H1 (cell line): ENCODE data around the gene LRRC27. TPM values are rescaled to one million over a fixed set of nuclear protein-coding genes. Genes with fewer than 3 reads are reported as not detected.
A peak's percentile ranks its signal among the peaks of the same experiment; 100 is the strongest.

Experiments used
- CTCF ChIA-PET: fragments of 300-600 bp; sonication (Branson Sonifier 250); formaldehyde crosslinking; loops from one replicate; lab custom pipeline; 2021; ENCODE audit not compliant: partially characterized antibody; lab: Charles Lee
- POLR2A ChIA-PET: fragments of 300-600 bp; sonication (Branson Sonifier 250); formaldehyde crosslinking; loops from one replicate; lab custom pipeline; 2021; ENCODE audit warnings: inconsistent platforms; ENCODE audit not compliant: partially characterized antibody; lab: Charles Lee
- DNase-seq, 2 experiments: peaks; one replicate each; pipeline versions ENCODE4 v3.0.0 to v3.0.0-alpha.2; 2010 to 2022; ENCODE audit warnings: low spot score in 2 of 2, low read depth in 1 of 2, mixed read lengths in 1 of 2
- FAIRE-seq: peaks from 2 replicates; lab custom pipeline; 2011; peaks lifted over from hg19 to GRCh38; lab: Jason Lieb, UNC
- H2AFZ ChIP-seq: 2 replicates; pipeline ENCODE4 v1.8.1; 2012; ENCODE audit warnings: low read length, inconsistent platforms
- H2AK5ac ChIP-seq: 2 replicates; pipeline ENCODE4 v1.6.1; 2013; ENCODE audit warnings: low read depth, low read length
- H2BK120ac ChIP-seq: replicated peaks from 2 replicates; pipeline ENCODE3; 2013; ENCODE audit warnings: low read depth, low read length, inconsistent platforms
- H2BK12ac ChIP-seq: 2 replicates; pipeline ENCODE4 v1.6.1; 2013; ENCODE audit warnings: low read depth, low read length
- H2BK15ac ChIP-seq: 2 replicates; pipeline ENCODE4 v1.6.1; 2013; ENCODE audit warnings: low read length
- H2BK20ac ChIP-seq: 2 replicates; pipeline ENCODE4 v1.6.1; 2013; ENCODE audit warnings: low read length
- H2BK5ac ChIP-seq: 2 replicates; pipeline ENCODE4 v1.6.1; 2013; ENCODE audit warnings: low read depth, low read length
- H3K14ac ChIP-seq: 2 replicates; pipeline ENCODE4 v1.6.1; 2013; ENCODE audit warnings: inconsistent platforms; ENCODE audit not compliant: insufficient read length
- H3K18ac ChIP-seq: 2 replicates; pipeline ENCODE4 v1.6.1; 2013; ENCODE audit warnings: low read length; ENCODE audit errors: extremely low read depth
- H3K23ac ChIP-seq: 2 replicates; pipeline ENCODE4 v1.6.1; 2013; ENCODE audit warnings: inconsistent platforms; ENCODE audit not compliant: insufficient read length
- H3K23me2 ChIP-seq: 2 replicates; pipeline ENCODE4 v1.6.1; 2013; ENCODE audit warnings: low read depth, low read length
- H3K27ac ChIP-seq: 2 replicates; pipeline ENCODE4 v1.6.1; 2011; ENCODE audit warnings: low read depth, low read length, inconsistent platforms
- H3K27me3 ChIP-seq, 4 experiments: replicated peaks in 1 of 4; 1 replicate in 1 of 4; 2 replicates in 3 of 4; pipeline versions ENCODE4 v1.6.1 to v1.8.1; 2011 to 2013; ENCODE audit warnings: low read length in 3 of 4, mild to moderate bottlenecking in 3 of 4, inconsistent platforms in 2 of 4, mixed read lengths in 2 of 4, moderate library complexity in 1 of 4; ENCODE audit not compliant: control insufficient read depth in 3 of 4, insufficient read depth in 3 of 4; ENCODE audit errors: extremely low read depth in 1 of 4
- H3K36me3 ChIP-seq, 4 experiments: 2 replicates each; pipeline versions ENCODE4 v1.6.1 to v1.8.1; 2011 to 2013; ENCODE audit warnings: mild to moderate bottlenecking in 4 of 4, low read length in 3 of 4, moderate library complexity in 2 of 4, control low read depth in 1 of 4, inconsistent platforms in 1 of 4; ENCODE audit not compliant: insufficient read depth in 4 of 4, control insufficient read depth in 2 of 4
- H3K4ac ChIP-seq: replicated peaks from 2 replicates; pipeline ENCODE3; 2013; ENCODE audit warnings: low read length, low read depth, mixed read lengths, inconsistent platforms; ENCODE audit not compliant: insufficient read length
- H3K4me1 ChIP-seq, 4 experiments: replicated peaks in 1 of 4; 1 replicate in 1 of 4; 2 replicates in 3 of 4; pipeline versions ENCODE4 v1.6.1 to v1.8.1; 2011 to 2013; ENCODE audit warnings: low read length in 3 of 4, inconsistent platforms in 2 of 4, mixed read lengths in 1 of 4; ENCODE audit not compliant: insufficient read depth in 4 of 4, control insufficient read depth in 3 of 4
- H3K4me2 ChIP-seq, 2 experiments: 2 replicates each; pipeline versions ENCODE4 v1.6.1 to v1.8.1; 2011 to 2013; ENCODE audit warnings: low read depth in 2 of 2, low read length in 2 of 2, control low read depth in 1 of 2, inconsistent platforms in 1 of 2, mild to moderate bottlenecking in 1 of 2; ENCODE audit not compliant: insufficient read depth in 1 of 2
- H3K4me3 ChIP-seq, 4 experiments: fragments of 200-600, 300-600 bp in 1 of 4; sonication (generic), shearing (Covaris generic), sonication (Bioruptor Twin) in 1 of 4; 2 replicates each; pipeline versions ENCODE4 v1.5.1 to v1.8.1; 2011 to 2016; ENCODE audit warnings: low read length in 4 of 4, low read depth in 3 of 4, control low read depth in 2 of 4, inconsistent platforms in 2 of 4, mild to moderate bottlenecking in 2 of 4, mixed read lengths in 1 of 4, moderate library complexity in 1 of 4; ENCODE audit not compliant: insufficient read depth in 2 of 4; ENCODE audit errors: extremely low read depth in 1 of 4
- H3K56ac ChIP-seq: replicated peaks from 2 replicates; pipeline ENCODE3; 2013; ENCODE audit warnings: low read depth, mild to moderate bottlenecking, mixed read lengths, low read length, inconsistent platforms; ENCODE audit not compliant: insufficient read length
- H3K79me1 ChIP-seq: 2 replicates; pipeline ENCODE4 v1.6.1; 2013; ENCODE audit warnings: low read depth, low read length, control low read depth
- H3K79me2 ChIP-seq, 2 experiments: 2 replicates each; pipeline versions ENCODE4 v1.6.1 to v1.8.1; 2012 to 2013; ENCODE audit warnings: low read length in 2 of 2, mild to moderate bottlenecking in 2 of 2, inconsistent platforms in 1 of 2; ENCODE audit not compliant: insufficient read depth in 2 of 2, control insufficient read depth in 1 of 2
- H3K9ac ChIP-seq, 4 experiments: replicated peaks in 1 of 4; 1 replicate in 1 of 4; 2 replicates in 3 of 4; pipeline versions ENCODE4 v1.6.1 to v1.8.1; 2011 to 2013; ENCODE audit warnings: low read depth in 3 of 4, low read length in 3 of 4, control low read depth in 2 of 4, mild to moderate bottlenecking in 2 of 4, moderate library complexity in 2 of 4, inconsistent platforms in 1 of 4; ENCODE audit errors: extremely low read depth in 1 of 4
- H3K9me3 ChIP-seq, 2 experiments: 2 replicates each; pipeline versions ENCODE4 v1.6.1 to v1.8.1; 2012 to 2013; ENCODE audit warnings: mild to moderate bottlenecking in 2 of 2, moderate library complexity in 2 of 2, control low read depth in 1 of 2, inconsistent platforms in 1 of 2, low read depth in 1 of 2, low read length in 1 of 2, mixed read lengths in 1 of 2; ENCODE audit not compliant: insufficient read depth in 2 of 2
- H4K20me1 ChIP-seq, 2 experiments: replicated peaks in 1 of 2; 2 replicates each; pipeline versions ENCODE3 to v1.8.1; 2011 to 2013; ENCODE audit warnings: inconsistent platforms in 2 of 2, low read length in 2 of 2, mild to moderate bottlenecking in 1 of 2; ENCODE audit not compliant: insufficient read depth in 2 of 2, control insufficient read depth in 1 of 2
- H4K5ac ChIP-seq: 2 replicates; pipeline ENCODE4 v1.6.1; 2013; ENCODE audit warnings: low read length, low read depth, mixed read lengths, inconsistent platforms; ENCODE audit not compliant: insufficient read length
- H4K8ac ChIP-seq: 2 replicates; pipeline ENCODE4 v1.8.0; 2013; ENCODE audit warnings: mild to moderate bottlenecking, moderate library complexity, low read length, inconsistent platforms; ENCODE audit not compliant: insufficient read depth; ENCODE audit errors: extremely low read depth
- H4K91ac ChIP-seq: replicated peaks from 2 replicates; pipeline ENCODE3; 2013; ENCODE audit warnings: low read length, mixed read lengths, inconsistent platforms; ENCODE audit not compliant: insufficient read length
- CHD2 ChIP-seq: IDR thresholded peaks from 2 replicates; pipeline ENCODE4 v1.6.1; 2012; ENCODE audit warnings: low read length, improper control_type of control experiment
- EZH2 ChIP-seq: fragments of 200-600 bp; sonication (generic); IDR thresholded peaks from 2 replicates; pipeline ENCODE4 v1.7.1; 2012; ENCODE audit warnings: low read depth, mild to moderate bottlenecking, moderate library complexity, low read length, inconsistent platforms; ENCODE audit not compliant: severe bottlenecking
- HDAC2 ChIP-seq, 2 experiments: fragments of 300-600 bp in 1 of 2; sonication (generic) in 1 of 2; IDR thresholded peaks; 2 replicates each; pipeline ENCODE4 v1.6.1; 2011 to 2012; ENCODE audit warnings: low read depth in 2 of 2, low read length in 2 of 2, mild to moderate bottlenecking in 2 of 2, moderate library complexity in 2 of 2, borderline replicate concordance in 1 of 2, inconsistent platforms in 1 of 2
- JUN ChIP-seq: IDR thresholded peaks from 2 replicates; pipeline ENCODE4 v1.6.1; 2011; ENCODE audit warnings: low read depth, mild to moderate bottlenecking, improper control_type of control experiment, low read length
- JUND ChIP-seq: IDR thresholded peaks from 2 replicates; pipeline ENCODE4 v1.6.1; 2011; ENCODE audit warnings: mild to moderate bottlenecking, improper control_type of control experiment, low read length
- KDM1A ChIP-seq: fragments of 200-600, 300-600 bp; sonication (generic); IDR thresholded peaks from 2 replicates; pipeline ENCODE4 v1.7.1; 2016; ENCODE audit warnings: mild to moderate bottlenecking, low read length, borderline replicate concordance
- RAD21 ChIP-seq, 2 experiments: IDR thresholded peaks in 1 of 2; conservative IDR thresholded peaks in 1 of 2; 2 replicates each; pipeline ENCODE4 v1.6.1; 2011; ENCODE audit warnings: low read depth in 2 of 2, low read length in 2 of 2, improper control_type of control experiment in 1 of 2, inconsistent platforms in 1 of 2, mild to moderate bottlenecking in 1 of 2, moderate library complexity in 1 of 2
- ZNF274 ChIP-seq: IDR thresholded peaks from 2 replicates; pipeline ENCODE4 v1.7.0; 2012; ENCODE audit warnings: low read length, borderline replicate concordance; ENCODE audit errors: extremely low read depth
- WGBS, 2 experiments: shearing (Covaris generic) in 1 of 2; methylation state at CpG; one replicate each; pipeline versions ENCODE4 v1.1.6 to v1.1.7; 2013 to 2015; ENCODE audit warnings: low lambda C conversion rate in 2 of 2, mixed read lengths in 2 of 2, inconsistent platforms in 1 of 2, low coverage in 1 of 2, missing lambda C conversion rate in 1 of 2; ENCODE audit not compliant: insufficient replicate concordance in 2 of 2, insufficient coverage in 1 of 2, insufficient read length in 1 of 2; ENCODE audit errors: extremely low coverage in 1 of 2, missing lambda C conversion rate in 1 of 2; 5-methylcytosine and 5-hydroxymethylcytosine counted together
- polyA plus RNA-seq, 7 experiments: library from polyadenylated mRNA; depleted of rRNA in 3 of 7; stranded (reverse) in 5 of 7; unstranded in 2 of 7; fragments of >200 nt in 5 of 7; fragments of 200-250 nt in 2 of 7; gene quantifications; 1 replicate in 5 of 7; 2 replicates in 1 of 7; 4 replicates in 1 of 7; pipeline versions ENCODE4 v1.2.1 to v1.2.3, GENCODE V29; 2011 to 2013; ENCODE audit warnings: missing spikeins in 2 of 7, mixed read lengths in 2 of 7
- total RNA-seq: library from RNA; stranded (reverse); fragmentation: NEBNext Ultra II Directional; extraction: Animal tissue kit (Norgen Biotek cat#: 25700); gene quantifications from 2 replicates; pipeline ENCODE4 v1.2.1, GENCODE V29; 2021

LRRC27 gene
- total and polyA plus RNA-seq, 2 of the 8 experiments (the other 6 are each of a cell fraction or from before 2014, with no cell fraction given) = 1.2 to 3.8 TPM

GRCh38 chr10:132332433-132332754 lies 401 bp downstream of the LRRC27 start:
- no peaks in the 10 kb centered on the region for H3K9me3 ChIP-seq
- no peaks in the 10 kb centered on the region for H3K36me3 ChIP-seq
- 0 out of 7 replicates have a peak, but pooled peaks cover 0 to 3% (median 0%) of the 10 kb centered on the region in 4 experiments for H3K27me3 ChIP-seq
- H2AK5ac ChIP-seq = no peak overlapping the region
- H3K4me2 ChIP-seq = peak overlapping the region; percentile 77 to 87
- peaks cover 4% of the 10 kb centered on the region; the same call in 1 of the 2 replicates for H3K79me1 ChIP-seq
- TF ChIP-seq HDAC2 (IDR thresholded peaks at IDR 0.05; ENCODE audit: borderline replicate concordance in 1 of 2, low read depth in 2 of 2, low read length in 2 of 2) = no peak
- no peak for TF ChIP-seq CHD2
- TF ChIP-seq EZH2 = peak; percentile 25
- no peak for TF ChIP-seq KDM1A
- no peak for TF ChIP-seq RAD21 (IDR thresholded peaks at IDR 0.05 in 1 of 2, conservative IDR thresholded peaks at IDR 0.05 in 1 of 2; ENCODE audit: low read depth in 2 of 2, low read length in 2 of 2)
- TF ChIP-seq JUND = no peak
- TF ChIP-seq ZNF274 = no peak
- TF ChIP-seq JUN = no peak
- TF ChIP-seq, all 59 proteins: peak for 1
- H4K20me1 ChIP-seq = peaks cover 0 to 2% of the 10 kb centered on the region in 2 experiments
- H3K4me3 ChIP-seq = peak overlapping the region; percentile 39 to 97 (median 62)
- peak overlapping the region; percentile 68; the same call in 1 of the 2 replicates for H2BK12ac ChIP-seq
- no peak overlapping the region for H3K23ac ChIP-seq
- H2AFZ ChIP-seq = peak overlapping the region; percentile 79; the same call in 1 of the 2 replicates
- peak overlapping the region; percentile 76 for H3K18ac ChIP-seq
- CTCF ChIA-PET = interaction anchor here (1.7 kb wide), 1 partner anchor 18 kb away, joined by 7 read pairs; no protein-coding TSS in a partner anchor
- H3K27ac ChIP-seq = peak overlapping the region; percentile 29; the same call in 1 of the 2 replicates
- H3K56ac ChIP-seq = peak overlapping the region; percentile 87
- H4K91ac ChIP-seq = peak overlapping the region; percentile 93
- H3K23me2 ChIP-seq = peaks cover 9% of the 10 kb centered on the region
- H4K8ac ChIP-seq = peak overlapping the region; percentile 89; the same call in 1 of the 2 replicates
- 32% methylated on average over 16 of the region's 16 CpGs; no CpG with 5 or more reads in 1 of the 2 experiments for WGBS, 2 experiments
- H3K79me2 ChIP-seq = peaks cover 4 to 34% of the 10 kb centered on the region in 2 experiments
- no peak overlapping the region for H2BK20ac ChIP-seq
- DNase-seq = no peak
- H3K4ac ChIP-seq = no peak overlapping the region
- POLR2A ChIA-PET = interaction anchor here (0.6 kb wide), 1 partner anchor 120 kb away, joined by 3 read pairs; no protein-coding TSS in a partner anchor
- peak overlapping the region; percentile 91 for H4K5ac ChIP-seq
- 0 out of 2 replicates have a peak overlapping the region, but pooled peaks have one; percentile 88 for H2BK15ac ChIP-seq
- peak overlapping the region in 3 of 4 experiments; percentile 2 to 53 (median 45); a peak in 3 of 7 replicates for H3K9ac ChIP-seq
- H2BK5ac ChIP-seq = peak overlapping the region; percentile 95; the same call in 1 of the 2 replicates
- peak overlapping the region; percentile 14 for H3K14ac ChIP-seq
- no peak for FAIRE-seq
- H2BK120ac ChIP-seq = no peak overlapping the region
- peaks cover 5 to 16% (median 6%) of the 10 kb centered on the region in 4 experiments for H3K4me1 ChIP-seq
